IPS-18a (cell line): Measurements from ENCODE around the gene CD34.
"Not testable (repeated sequence)": the region's sequence is repeated elsewhere in the genome, so short reads cannot be mapped to it uniquely, and the experiment has no call there.

Experiments
- H3K27ac ChIP-seq: one replicate; pipeline ENCODE4 v1.5.1; 2013; ENCODE audit warnings: low read length
- H3K27me3 ChIP-seq: one replicate; pipeline ENCODE4 v1.6.1; 2013; ENCODE audit warnings: mild to moderate bottlenecking, low read length; ENCODE audit not compliant: control insufficient read depth, insufficient read depth
- H3K36me3 ChIP-seq: one replicate; pipeline ENCODE4 v1.6.1; 2013; ENCODE audit warnings: low read depth, low read length; ENCODE audit not compliant: control insufficient read depth
- H3K4me1 ChIP-seq: one replicate; pipeline ENCODE4 v1.6.1; 2013; ENCODE audit warnings: low read depth, low read length; ENCODE audit not compliant: control insufficient read depth
- H3K4me3 ChIP-seq: one replicate; pipeline ENCODE4 v1.5.1; 2013; ENCODE audit warnings: low read length
- H3K9ac ChIP-seq: one replicate; pipeline ENCODE4 v1.6.1; 2013; ENCODE audit warnings: mild to moderate bottlenecking, low read length, moderate library complexity
- H3K9me3 ChIP-seq: one replicate; pipeline ENCODE4 v1.6.1; 2013; ENCODE audit warnings: low read depth, low read length; ENCODE audit not compliant: control insufficient read depth

CD34 gene

DNA sequence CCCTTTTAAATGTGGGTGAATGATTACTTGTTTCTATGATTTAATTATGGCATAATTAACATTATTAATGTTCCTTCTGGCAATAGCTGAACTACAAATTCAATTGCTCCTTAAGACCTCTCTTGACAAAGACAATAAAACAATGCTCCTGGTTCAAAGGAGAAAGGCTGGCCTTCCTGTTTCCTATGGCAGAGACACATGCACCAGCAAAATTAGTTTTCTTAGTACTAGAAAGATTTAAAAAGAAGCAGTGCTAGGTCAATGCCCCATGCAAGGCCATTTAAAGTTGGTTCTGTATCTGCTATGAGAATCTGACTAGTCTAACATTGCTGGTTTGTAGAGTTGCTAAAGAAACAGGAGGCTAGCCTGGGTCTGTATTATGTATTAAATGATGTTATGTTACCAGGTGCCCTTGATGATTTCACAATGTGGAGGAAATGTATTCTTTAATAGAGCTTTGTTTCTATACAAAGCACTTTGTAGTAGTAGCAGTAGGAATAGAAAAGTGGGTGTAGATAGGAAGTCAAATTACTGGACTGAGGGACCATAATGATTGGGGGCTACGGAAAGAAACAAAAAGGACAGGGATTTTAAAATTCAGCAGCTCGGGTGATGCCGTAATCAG lies 38.8 kb upstream of the CD34 start:
- Histone ChIP-seq H3K27ac (no peak overlapping the region), H3K27me3 (no peaks in the 10 kb centered on the region), H3K4me1 (no peaks in the 10 kb centered on the region), H3K36me3 (no peaks in the 10 kb centered on the region), H3K4me3 (no peak overlapping the region), H3K9ac (no peak overlapping the region), H3K9me3 (no peaks in the 10 kb centered on the region)

DNA sequence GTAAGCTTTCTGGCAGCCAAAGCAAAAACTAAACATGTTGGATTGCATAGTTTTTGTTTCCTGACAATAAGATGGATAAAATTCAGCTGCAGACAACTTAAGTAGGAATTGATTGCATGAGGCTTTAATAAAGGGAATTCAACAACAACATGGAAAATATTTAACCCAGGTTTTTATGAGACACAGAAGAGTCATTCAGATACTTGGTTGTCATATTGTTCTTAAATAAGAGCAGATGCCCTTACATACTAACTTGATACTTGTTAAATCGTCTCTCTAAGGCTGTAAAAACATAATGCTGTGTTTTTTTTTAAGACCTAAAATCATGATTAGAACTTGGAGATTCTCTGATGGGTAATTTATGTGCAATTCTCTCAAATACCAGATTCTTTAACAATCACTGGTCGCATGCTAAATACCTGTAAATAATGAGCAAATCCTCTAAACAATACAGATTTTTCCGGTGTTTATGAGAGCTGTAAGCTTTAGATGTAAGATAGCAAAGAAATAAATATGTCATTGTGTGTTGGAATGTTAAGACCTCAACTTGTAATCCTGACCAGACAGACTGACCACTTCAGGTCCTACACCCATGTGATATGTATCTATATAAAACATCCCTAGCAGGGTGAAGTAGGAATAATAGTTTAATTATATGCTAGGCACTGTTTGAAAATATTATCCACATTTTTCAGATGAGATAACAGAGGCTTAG lies 37.8 kb upstream of the CD34 start:
- no peak overlapping the region for H3K9ac ChIP-seq
- no peaks in the 10 kb centered on the region for H3K27me3 ChIP-seq
- no peaks in the 10 kb centered on the region for H3K36me3 ChIP-seq
- no peak overlapping the region for H3K4me3 ChIP-seq
- H3K27ac ChIP-seq: no peak overlapping the region
- no peaks in the 10 kb centered on the region for H3K9me3 ChIP-seq
- H3K4me1 ChIP-seq: no peaks in the 10 kb centered on the region

- H3K36me3 ChIP-seq: no peaks in the 10 kb centered on the region
- H3K9me3 ChIP-seq: no peaks in the 10 kb centered on the region
- H3K27me3 ChIP-seq: no peaks in the 10 kb centered on the region
- no peak overlapping the region for H3K4me3 ChIP-seq
- H3K9ac ChIP-seq: no peak overlapping the region
- no peak overlapping the region for H3K27ac ChIP-seq
- no peaks in the 10 kb centered on the region for H3K4me1 ChIP-seq
Measured at GRCh38 chr1:207946756-207947155, 35.8 kb upstream of the CD34 start.

DNA sequence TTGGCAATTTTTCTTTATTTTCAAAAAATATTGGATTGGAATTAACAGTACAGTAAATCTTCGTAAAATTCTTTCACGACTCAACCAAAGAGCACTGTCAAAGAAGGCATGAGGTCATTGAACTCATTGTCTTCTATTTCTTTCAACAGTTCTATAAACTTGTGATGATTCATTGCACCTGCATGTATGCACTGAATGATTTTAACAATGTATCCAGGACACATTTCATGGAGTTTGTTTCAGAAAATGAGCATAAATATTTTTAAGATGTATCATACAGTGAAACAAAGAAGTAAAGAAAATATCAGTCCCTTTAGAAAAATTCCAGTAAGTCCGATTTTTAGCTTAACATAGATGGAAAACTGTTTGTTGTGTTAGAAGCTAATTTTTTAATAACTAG lies 33.6 kb upstream of the CD34 start:
- H3K27me3 ChIP-seq: no peaks in the 10 kb centered on the region
- H3K9me3 ChIP-seq: no peaks in the 10 kb centered on the region
- no peak overlapping the region for H3K4me3 ChIP-seq
- H3K36me3 ChIP-seq: no peaks in the 10 kb centered on the region
- H3K4me1 ChIP-seq: no peaks in the 10 kb centered on the region
- no peak overlapping the region for H3K9ac ChIP-seq
- H3K27ac ChIP-seq: no peak overlapping the region

DNA sequence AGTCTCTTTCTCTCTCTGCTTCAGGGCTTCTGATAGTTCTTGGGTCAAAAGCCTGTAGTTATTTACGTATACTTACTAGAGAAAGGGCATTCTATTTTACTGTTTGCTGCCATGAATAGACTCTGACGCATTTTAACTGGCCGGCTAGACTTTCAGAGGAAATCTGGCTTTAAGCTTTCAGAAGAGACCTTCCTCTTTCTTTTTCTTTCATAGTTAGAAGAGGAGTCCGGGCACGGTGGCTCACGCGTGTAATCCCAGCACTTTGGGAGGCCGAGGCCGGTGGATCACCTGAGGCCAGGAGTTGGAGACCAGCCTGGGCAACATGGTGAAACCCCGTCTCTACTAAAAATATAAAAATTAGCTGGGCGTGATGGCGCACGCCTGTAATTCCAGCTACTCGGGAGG lies 31.4 kb upstream of the CD34 start:
- not testable (repeated sequence) for H3K9me3 ChIP-seq, H3K9ac ChIP-seq, H3K4me3 ChIP-seq, H3K27ac ChIP-seq, H3K36me3 ChIP-seq, H3K4me1 ChIP-seq, H3K27me3 ChIP-seq

- Histone ChIP-seq H3K4me3 (no peak overlapping the region), H3K4me1 (no peaks in the 10 kb centered on the region), H3K9me3 (no peaks in the 10 kb centered on the region), H3K27ac (no peak overlapping the region), H3K9ac (no peak overlapping the region), H3K36me3 (no peaks in the 10 kb centered on the region), H3K27me3 (no peaks in the 10 kb centered on the region)
Measured at GRCh38 chr1:207941665-207942064, 30.7 kb upstream of the CD34 start.

GRCh38 chr1:207938016-207938415 lies 27.1 kb upstream of the CD34 start:
- H3K9me3 ChIP-seq: no peaks in the 10 kb centered on the region
- no peak overlapping the region for H3K27ac ChIP-seq
- H3K4me3 ChIP-seq: no peak overlapping the region
- no peaks in the 10 kb centered on the region for H3K36me3 ChIP-seq
- H3K9ac ChIP-seq: no peak overlapping the region
- no peaks in the 10 kb centered on the region for H3K4me1 ChIP-seq
- no peaks in the 10 kb centered on the region for H3K27me3 ChIP-seq

GRCh38 chr1:207937204-207937603 lies 26.3 kb upstream of the CD34 start:
- Histone ChIP-seq H3K9me3 (no peaks in the 10 kb centered on the region), H3K4me1 (no peaks in the 10 kb centered on the region), H3K9ac (no peak overlapping the region), H3K27ac (no peak overlapping the region), H3K27me3 (no peaks in the 10 kb centered on the region), H3K4me3 (no peak overlapping the region), H3K36me3 (no peaks in the 10 kb centered on the region)

GRCh38 chr1:207935166-207935583 lies 24.2 kb upstream of the CD34 start:
- H3K27ac ChIP-seq: no peak overlapping the region
- H3K27me3 ChIP-seq: no peaks in the 10 kb centered on the region
- no peaks in the 10 kb centered on the region for H3K4me1 ChIP-seq
- H3K9me3 ChIP-seq: no peaks in the 10 kb centered on the region
- no peak overlapping the region for H3K9ac ChIP-seq
- no peak overlapping the region for H3K4me3 ChIP-seq
- H3K36me3 ChIP-seq: no peaks in the 10 kb centered on the region

DNA sequence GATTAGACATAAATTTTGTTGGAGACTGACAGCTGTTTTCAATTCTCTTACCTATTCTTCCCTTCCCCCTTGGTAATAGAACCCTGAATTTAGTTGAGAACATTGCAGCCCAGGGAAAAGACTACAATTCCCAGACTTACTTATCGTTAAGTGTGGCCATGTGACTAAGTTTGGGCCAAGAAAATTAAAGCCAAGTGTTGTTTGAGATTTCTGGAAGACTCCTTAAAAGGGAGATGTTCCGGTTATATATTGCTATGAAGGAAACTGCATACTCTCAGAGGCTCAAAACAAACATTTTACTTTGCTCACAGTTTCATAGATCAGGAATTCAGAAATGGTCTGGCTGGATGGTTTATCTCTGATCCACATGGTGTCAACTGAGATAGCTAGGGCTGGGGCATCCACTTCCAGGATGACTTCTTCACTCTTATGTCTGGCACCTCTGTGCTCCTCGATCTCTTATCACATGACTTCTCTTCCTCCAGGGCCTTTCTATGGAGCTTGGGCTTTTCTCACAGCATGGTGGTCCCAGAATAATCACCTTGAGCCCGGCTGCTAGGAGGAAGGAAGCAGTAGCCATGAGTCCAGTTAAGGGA lies 22.4 kb upstream of the CD34 start:
- no peak overlapping the region for H3K9ac ChIP-seq
- H3K27me3 ChIP-seq: no peaks in the 10 kb centered on the region
- H3K4me1 ChIP-seq: no peaks in the 10 kb centered on the region
- no peak overlapping the region for H3K27ac ChIP-seq
- no peaks in the 10 kb centered on the region for H3K36me3 ChIP-seq
- no peaks in the 10 kb centered on the region for H3K9me3 ChIP-seq
- no peak overlapping the region for H3K4me3 ChIP-seq

- Histone ChIP-seq H3K27ac (no peak overlapping the region), H3K4me1 (peaks cover 8% of the 10 kb centered on the region), H3K9ac (no peak overlapping the region), H3K9me3 (no peaks in the 10 kb centered on the region), H3K27me3 (no peaks in the 10 kb centered on the region), H3K4me3 (no peak overlapping the region), H3K36me3 (no peaks in the 10 kb centered on the region)
Measured at GRCh38 chr1:207926984-207927383, 16.1 kb upstream of the CD34 start.

DNA sequence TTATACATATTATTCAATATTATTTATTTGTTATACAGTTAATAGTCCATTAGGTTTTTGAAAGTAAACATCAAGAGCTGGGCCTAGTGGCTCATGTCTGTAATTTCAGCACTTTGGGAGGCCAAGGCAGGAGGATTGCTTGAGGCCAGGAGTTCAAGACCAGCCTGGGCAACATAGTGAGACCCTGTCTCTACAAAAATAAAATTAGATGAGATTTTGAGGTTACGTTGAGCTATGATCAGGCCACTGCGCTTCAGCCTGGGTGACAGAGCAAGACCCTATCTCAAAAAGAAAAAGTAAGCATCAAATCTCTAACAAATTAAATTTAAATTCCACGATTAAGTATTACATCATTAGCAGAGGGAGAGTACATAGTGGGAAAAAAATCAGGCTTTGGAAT lies 15.0 kb upstream of the CD34 start:
- not testable (repeated sequence) for H3K27ac ChIP-seq, H3K27me3 ChIP-seq, H3K4me3 ChIP-seq, H3K9ac ChIP-seq, H3K9me3 ChIP-seq, H3K36me3 ChIP-seq, H3K4me1 ChIP-seq
